ENCODE results near the gene KCNG2.
"Not testable (repeated sequence)": the region's sequence is repeated elsewhere in the genome, so short reads cannot be mapped to it uniquely, and the experiment has no call there.

Gene KCNG2

GRCh38 chr18:79861687-79862086 is 63.9 kb downstream of the KCNG2 start:
- Histone ChIP-seq H3K4me3 (ENCODE audit: low read length) (no peak overlapping the region), H3K9ac (ENCODE audit: low read length) (no peak overlapping the region), H3K27me3 (ENCODE audit: insufficient read depth, low read length, poor library complexity) (no peaks in the 10 kb centered on the region), H3K4me2 (ENCODE audit: low read length) (no peak overlapping the region), H4K5ac (ENCODE audit: low read length) (no peak overlapping the region), H3K56ac (ENCODE audit: low read length) (no peak overlapping the region), H2BK120ac (ENCODE audit: low read depth, low read length) (no peak overlapping the region), H2BK15ac (replicated peaks; ENCODE audit: low read depth) (no peak overlapping the region), H3K27ac (ENCODE audit: low read depth, low read length) (no peak overlapping the region), H3K4me1 (ENCODE audit: control insufficient read depth, low read depth, low read length) (no peaks in the 10 kb centered on the region), H3K79me2 (ENCODE audit: control insufficient read depth, insufficient read depth, low read length) (no peaks in the 10 kb centered on the region), H3K23ac (ENCODE audit: low read length) (no peak overlapping the region), H4K8ac (ENCODE audit: low read depth, low read length) (no peak overlapping the region), H3K18ac (ENCODE audit: low read length) (no peak overlapping the region), H3K4ac (ENCODE audit: low read depth, low read length) (no peak overlapping the region), H3K79me1 (ENCODE audit: low read length) (no peaks in the 10 kb centered on the region), H2BK5ac (ENCODE audit: low read length) (no peak overlapping the region), H3K36me3 (ENCODE audit: control insufficient read depth, insufficient read depth, low read length) (no peaks in the 10 kb centered on the region), H2AK5ac (ENCODE audit: low read length) (no peak overlapping the region)
- no peak for DNase-seq
- WGBS (ENCODE audit: extremely low coverage, insufficient coverage, low lambda C conversion rate) = no CpG with 5 or more reads among the region's 2 CpGs

GRCh38 chr18:79862562-79862961 is 64.8 kb downstream of the KCNG2 start:
- no peak overlapping the region for H3K4me2 ChIP-seq (ENCODE audit: low read length)
- no peak overlapping the region for H2BK15ac ChIP-seq (replicated peaks; ENCODE audit: low read depth)
- H3K27ac ChIP-seq (ENCODE audit: low read depth, low read length) = no peak overlapping the region
- no peak overlapping the region for H4K8ac ChIP-seq (ENCODE audit: low read depth, low read length)
- no peak overlapping the region for H3K18ac ChIP-seq (ENCODE audit: low read length)
- no peak overlapping the region for H2AK5ac ChIP-seq (ENCODE audit: low read length)
- H3K4me1 ChIP-seq (ENCODE audit: control insufficient read depth, low read depth, low read length) = no peaks in the 10 kb centered on the region
- no peak overlapping the region for H2BK120ac ChIP-seq (ENCODE audit: low read depth, low read length)
- H2BK5ac ChIP-seq (ENCODE audit: low read length) = no peak overlapping the region
- H3K79me2 ChIP-seq (ENCODE audit: control insufficient read depth, insufficient read depth, low read length) = no peaks in the 10 kb centered on the region
- no peak overlapping the region for H3K9ac ChIP-seq (ENCODE audit: low read length)
- no peak overlapping the region for H3K23ac ChIP-seq (ENCODE audit: low read length)
- WGBS (ENCODE audit: extremely low coverage, insufficient coverage, low lambda C conversion rate) = no CpG with 5 or more reads among the region's 15 CpGs
- no peak overlapping the region for H3K4me3 ChIP-seq (ENCODE audit: low read length)
- H3K36me3 ChIP-seq (ENCODE audit: control insufficient read depth, insufficient read depth, low read length) = no peaks in the 10 kb centered on the region
- H3K79me1 ChIP-seq (ENCODE audit: low read length) = no peaks in the 10 kb centered on the region
- no peak overlapping the region for H4K5ac ChIP-seq (ENCODE audit: low read length)
- no peak overlapping the region for H3K4ac ChIP-seq (ENCODE audit: low read depth, low read length)
- H3K27me3 ChIP-seq (ENCODE audit: insufficient read depth, low read length, poor library complexity) = no peaks in the 10 kb centered on the region
- no peak for DNase-seq
- H3K56ac ChIP-seq (ENCODE audit: low read length) = no peak overlapping the region

GRCh38 chr18:79863161-79864005 is 65.6 kb downstream of the KCNG2 start:
- Histone ChIP-seq H2BK15ac (replicated peaks; ENCODE audit: low read depth) (no peak overlapping the region), H3K36me3 (ENCODE audit: control insufficient read depth, insufficient read depth, low read length) (no peaks in the 10 kb centered on the region), H4K8ac (ENCODE audit: low read depth, low read length) (no peak overlapping the region), H2BK120ac (ENCODE audit: low read depth, low read length) (no peak overlapping the region), H3K79me2 (ENCODE audit: control insufficient read depth, insufficient read depth, low read length) (no peaks in the 10 kb centered on the region), H3K9ac (ENCODE audit: low read length) (no peak overlapping the region), H2BK5ac (ENCODE audit: low read length) (no peak overlapping the region), H3K4me1 (ENCODE audit: control insufficient read depth, low read depth, low read length) (no peaks in the 10 kb centered on the region), H3K79me1 (ENCODE audit: low read length) (no peaks in the 10 kb centered on the region), H2AK5ac (ENCODE audit: low read length) (no peak overlapping the region), H3K4me2 (ENCODE audit: low read length) (no peak overlapping the region), H3K4ac (ENCODE audit: low read depth, low read length) (no peak overlapping the region), H3K18ac (ENCODE audit: low read length) (no peak overlapping the region), H4K5ac (ENCODE audit: low read length) (no peak overlapping the region), H3K23ac (ENCODE audit: low read length) (no peak overlapping the region), H3K56ac (ENCODE audit: low read length) (no peak overlapping the region), H3K4me3 (ENCODE audit: low read length) (no peak overlapping the region), H3K27ac (ENCODE audit: low read depth, low read length) (no peak overlapping the region), H3K27me3 (ENCODE audit: insufficient read depth, low read length, poor library complexity) (no peaks in the 10 kb centered on the region)
- no CpG with 5 or more reads among the region's 102 CpGs for WGBS (ENCODE audit: extremely low coverage, insufficient coverage, low lambda C conversion rate)
- no peak for DNase-seq

GRCh38 chr18:79864006-79864725 is 66.4 kb downstream of the KCNG2 start:
- Histone ChIP-seq H4K5ac (ENCODE audit: low read length) (no peak overlapping the region), H3K79me1 (ENCODE audit: low read length) (no peaks in the 10 kb centered on the region), H3K79me2 (ENCODE audit: control insufficient read depth, insufficient read depth, low read length) (no peaks in the 10 kb centered on the region), H4K8ac (ENCODE audit: low read depth, low read length) (no peak overlapping the region), H3K4me1 (ENCODE audit: control insufficient read depth, low read depth, low read length) (no peaks in the 10 kb centered on the region), H3K56ac (ENCODE audit: low read length) (no peak overlapping the region), H3K18ac (ENCODE audit: low read length) (no peak overlapping the region), H3K23ac (ENCODE audit: low read length) (no peak overlapping the region), H3K4me2 (ENCODE audit: low read length) (no peak overlapping the region), H3K9ac (ENCODE audit: low read length) (no peak overlapping the region), H3K27ac (ENCODE audit: low read depth, low read length) (no peak overlapping the region), H3K4me3 (ENCODE audit: low read length) (no peak overlapping the region), H2BK15ac (replicated peaks; ENCODE audit: low read depth) (no peak overlapping the region), H3K36me3 (ENCODE audit: control insufficient read depth, insufficient read depth, low read length) (no peaks in the 10 kb centered on the region), H3K27me3 (ENCODE audit: insufficient read depth, low read length, poor library complexity) (no peaks in the 10 kb centered on the region), H3K4ac (ENCODE audit: low read depth, low read length) (no peak overlapping the region), H2BK120ac (ENCODE audit: low read depth, low read length) (no peak overlapping the region), H2BK5ac (ENCODE audit: low read length) (no peak overlapping the region), H2AK5ac (ENCODE audit: low read length) (no peak overlapping the region)
- no CpG with 5 or more reads among the region's 74 CpGs for WGBS (ENCODE audit: extremely low coverage, insufficient coverage, low lambda C conversion rate)
- no peak for DNase-seq

- not testable (repeated sequence) for H3K4me3 ChIP-seq (ENCODE audit: low read length); H3K4me2 ChIP-seq (ENCODE audit: low read length); H3K18ac ChIP-seq (ENCODE audit: low read length); H3K56ac ChIP-seq (ENCODE audit: low read length); H3K4me1 ChIP-seq (ENCODE audit: control insufficient read depth, low read depth, low read length); H3K36me3 ChIP-seq (ENCODE audit: control insufficient read depth, insufficient read depth, low read length); H2AK5ac ChIP-seq (ENCODE audit: low read length); H4K8ac ChIP-seq (ENCODE audit: low read depth, low read length); H3K79me1 ChIP-seq (ENCODE audit: low read length); H2BK15ac ChIP-seq (replicated peaks; ENCODE audit: low read depth); H3K9ac ChIP-seq (ENCODE audit: low read length); H2BK120ac ChIP-seq (ENCODE audit: low read depth, low read length); H3K27me3 ChIP-seq (ENCODE audit: insufficient read depth, low read length, poor library complexity); H3K4ac ChIP-seq (ENCODE audit: low read depth, low read length); H4K5ac ChIP-seq (ENCODE audit: low read length); H3K79me2 ChIP-seq (ENCODE audit: control insufficient read depth, insufficient read depth, low read length); DNase-seq; H2BK5ac ChIP-seq (ENCODE audit: low read length); H3K27ac ChIP-seq (ENCODE audit: low read depth, low read length); H3K23ac ChIP-seq (ENCODE audit: low read length)
- no CpG with 5 or more reads among the region's 4 CpGs for WGBS (ENCODE audit: extremely low coverage, insufficient coverage, low lambda C conversion rate)
Observed at GRCh38 chr18:79864955-79865354, 67.2 kb downstream of the KCNG2 start.

Data from mesendoderm (in vitro differentiated cells).